Lower leg skin (tissue), 3 donors: ENCODE results near the gene LNP1.
"Not testable (repeated sequence)": the region's sequence is repeated elsewhere in the genome, so short reads cannot be mapped to it uniquely, and the experiment has no call there.

ENCODE experiments used
- POLR2A ChIP-seq, 2 donors: fragments of 450-650 bp; IDR thresholded peaks; one replicate each; pipeline ENCODE4 v1.6.1; 2016 to 2017; ENCODE audit warnings: antibody characterized with exemption in 2 of 2, mild to moderate bottlenecking in 1 of 2, moderate library complexity in 1 of 2
- TF ChIP-seq, protein P1 (sequence below), 3 donors: fragments of 450-650 bp; IDR thresholded peaks; one replicate each; pipeline ENCODE4 v1.5.1; 2016; ENCODE audit warnings: antibody characterized with exemption in 3 of 3, mild to moderate bottlenecking in 3 of 3, moderate library complexity in 2 of 3

- TF ChIP-seq, protein P1, sequence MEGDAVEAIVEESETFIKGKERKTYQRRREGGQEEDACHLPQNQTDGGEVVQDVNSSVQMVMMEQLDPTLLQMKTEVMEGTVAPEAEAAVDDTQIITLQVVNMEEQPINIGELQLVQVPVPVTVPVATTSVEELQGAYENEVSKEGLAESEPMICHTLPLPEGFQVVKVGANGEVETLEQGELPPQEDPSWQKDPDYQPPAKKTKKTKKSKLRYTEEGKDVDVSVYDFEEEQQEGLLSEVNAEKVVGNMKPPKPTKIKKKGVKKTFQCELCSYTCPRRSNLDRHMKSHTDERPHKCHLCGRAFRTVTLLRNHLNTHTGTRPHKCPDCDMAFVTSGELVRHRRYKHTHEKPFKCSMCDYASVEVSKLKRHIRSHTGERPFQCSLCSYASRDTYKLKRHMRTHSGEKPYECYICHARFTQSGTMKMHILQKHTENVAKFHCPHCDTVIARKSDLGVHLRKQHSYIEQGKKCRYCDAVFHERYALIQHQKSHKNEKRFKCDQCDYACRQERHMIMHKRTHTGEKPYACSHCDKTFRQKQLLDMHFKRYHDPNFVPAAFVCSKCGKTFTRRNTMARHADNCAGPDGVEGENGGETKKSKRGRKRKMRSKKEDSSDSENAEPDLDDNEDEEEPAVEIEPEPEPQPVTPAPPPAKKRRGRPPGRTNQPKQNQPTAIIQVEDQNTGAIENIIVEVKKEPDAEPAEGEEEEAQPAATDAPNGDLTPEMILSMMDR (IDR thresholded peaks at IDR 0.05): not testable (repeated sequence)
- TF ChIP-seq POLR2A (IDR thresholded peaks at IDR 0.05): not testable (repeated sequence)
These were observed 77.2 kb downstream of the LNP1 start for GRCh38 chr3:100478521-100478920.
